CD4-positive, alpha-beta T cell treated with Interleukin-6 at 100 ng/mL for 8 hours (primary cell): ENCODE results near the gene PXDN.

ENCODE experiments used
- DNase-seq: peaks from one replicate; pipeline ENCODE4 v3.0.0-alpha.2; 2020; ENCODE audit warnings: mixed read lengths, low spot score

Gene PXDN

DNA sequence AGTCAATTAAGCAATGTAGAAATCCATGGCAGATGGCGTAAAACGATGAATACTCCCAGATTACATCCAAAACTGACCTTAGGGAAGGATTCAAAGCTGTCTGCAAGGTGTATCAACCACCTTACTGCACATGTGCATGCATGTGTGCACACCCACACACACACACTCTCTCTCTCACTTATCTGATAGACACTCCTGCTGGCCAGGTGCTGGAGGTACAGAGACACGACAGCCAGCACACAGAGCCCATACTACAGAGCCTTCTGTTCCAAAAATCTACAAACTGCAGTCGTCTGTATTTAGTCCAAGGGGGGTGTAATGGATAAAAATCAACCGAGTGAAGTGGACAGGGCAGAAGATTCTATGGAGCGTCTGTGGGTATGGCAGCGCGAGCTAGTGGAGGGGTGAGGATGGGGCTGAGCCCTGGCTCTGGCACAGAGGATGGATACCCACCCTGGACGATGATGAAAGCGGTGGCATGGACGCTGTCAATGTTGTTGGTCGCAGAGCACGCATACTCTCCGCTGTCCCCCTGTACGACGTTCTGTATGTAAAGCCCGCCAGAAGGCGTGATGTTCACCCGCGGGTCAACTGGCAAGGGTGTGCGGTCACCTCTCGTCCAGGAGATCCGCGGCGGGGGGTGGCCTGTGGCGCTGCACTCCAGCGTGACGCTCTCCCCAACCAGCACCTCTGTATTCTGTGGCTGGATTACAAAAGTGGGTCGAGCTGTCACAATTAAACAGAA is 78.4 kb downstream of the PXDN start:
- no peak for DNase-seq

DNA sequence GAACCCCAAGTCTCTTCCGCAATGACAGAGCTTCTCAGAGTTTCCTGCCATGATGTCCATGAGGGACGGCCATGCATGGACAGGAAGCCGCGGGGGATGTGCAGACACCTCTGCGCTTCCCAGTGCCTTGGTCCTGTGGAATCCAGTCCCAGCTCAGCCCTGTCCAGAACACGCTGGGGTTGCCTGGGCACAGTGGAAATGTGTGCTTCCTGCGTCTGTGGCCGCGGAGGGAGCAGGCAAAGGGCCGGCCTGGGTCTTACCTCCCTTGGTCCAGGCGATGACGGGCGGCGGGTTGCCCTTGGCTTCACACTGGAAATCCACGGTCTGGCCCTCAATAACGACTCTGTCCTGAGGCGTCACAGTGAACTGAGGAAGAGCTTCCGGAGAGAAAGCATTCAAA is 79.6 kb downstream of the PXDN start:
- DNase-seq = no peak

DNA sequence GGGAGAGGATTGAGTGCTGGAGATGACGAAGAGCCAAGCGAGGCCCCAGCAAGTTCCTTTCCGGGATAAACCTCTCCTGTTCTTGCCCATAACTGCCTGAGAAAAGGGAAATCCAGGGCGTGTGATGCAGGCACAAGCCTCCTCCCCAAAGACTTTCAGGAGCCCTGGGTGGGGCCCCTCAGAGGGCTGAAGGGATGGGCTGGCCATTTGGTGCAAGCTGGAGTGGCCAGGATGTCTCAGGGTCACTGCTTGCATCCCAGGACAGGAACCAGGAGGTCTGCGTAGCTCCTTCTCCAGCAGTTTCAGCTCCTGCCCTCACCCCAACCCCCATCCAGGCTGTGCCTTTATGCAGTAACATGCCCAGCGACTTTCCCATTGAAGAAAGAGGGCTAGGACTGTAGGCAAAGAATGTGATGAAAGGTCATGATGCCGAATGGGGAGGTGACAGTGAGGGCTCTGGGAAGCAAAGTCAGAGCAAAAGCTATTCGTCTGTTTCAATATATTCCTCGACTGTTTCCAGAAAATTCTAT is 80.2 kb downstream of the PXDN start:
- DNase-seq = no peak

DNA sequence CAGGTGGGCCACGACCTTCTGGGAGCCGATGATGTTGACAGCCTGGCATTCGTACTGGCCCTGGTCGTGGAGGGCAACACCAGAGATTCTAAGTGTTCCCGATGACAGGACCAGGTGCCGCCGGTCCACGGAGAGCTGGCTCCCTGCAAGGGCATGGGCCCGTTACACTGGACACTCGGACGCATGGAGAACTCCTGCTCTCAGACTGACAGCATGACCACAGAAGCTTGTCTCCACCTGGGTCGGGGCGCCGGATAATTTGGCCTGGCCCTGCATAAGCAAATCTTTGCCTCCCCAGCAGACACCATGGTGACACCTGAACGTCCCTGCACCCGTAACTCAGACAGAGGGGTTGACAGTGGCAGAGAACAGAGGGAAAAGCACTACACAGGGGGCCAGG is 80.7 kb downstream of the PXDN start:
- no peak for DNase-seq

DNA sequence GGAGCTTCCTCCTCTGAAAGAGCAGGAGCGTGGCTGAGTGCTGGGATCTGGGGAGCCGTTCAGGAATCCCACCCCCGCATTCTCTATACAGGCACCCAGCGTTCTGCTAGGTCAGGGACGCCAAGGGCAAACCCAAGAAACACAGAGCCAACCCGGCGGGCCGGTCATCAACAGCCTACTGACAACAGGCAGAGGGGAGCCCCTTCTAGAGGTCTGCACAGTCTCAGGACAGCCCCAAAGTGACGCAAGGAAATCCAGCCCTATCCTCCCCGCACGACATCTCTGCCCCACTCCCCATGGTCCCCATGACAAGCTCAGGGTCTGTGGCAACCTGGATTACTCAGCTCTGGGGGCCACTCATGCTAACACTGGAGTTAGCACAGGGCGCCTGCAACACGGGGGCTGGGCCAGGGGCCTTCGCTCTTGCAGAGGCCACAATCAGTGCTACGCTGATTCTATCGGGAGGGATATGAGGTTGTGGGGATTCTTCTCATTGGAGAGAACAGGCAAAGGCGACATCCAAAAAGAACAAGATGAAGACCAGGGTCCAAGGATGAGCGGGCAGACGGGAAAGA is 81.6 kb downstream of the PXDN start:
- DNase-seq = no peak

DNA sequence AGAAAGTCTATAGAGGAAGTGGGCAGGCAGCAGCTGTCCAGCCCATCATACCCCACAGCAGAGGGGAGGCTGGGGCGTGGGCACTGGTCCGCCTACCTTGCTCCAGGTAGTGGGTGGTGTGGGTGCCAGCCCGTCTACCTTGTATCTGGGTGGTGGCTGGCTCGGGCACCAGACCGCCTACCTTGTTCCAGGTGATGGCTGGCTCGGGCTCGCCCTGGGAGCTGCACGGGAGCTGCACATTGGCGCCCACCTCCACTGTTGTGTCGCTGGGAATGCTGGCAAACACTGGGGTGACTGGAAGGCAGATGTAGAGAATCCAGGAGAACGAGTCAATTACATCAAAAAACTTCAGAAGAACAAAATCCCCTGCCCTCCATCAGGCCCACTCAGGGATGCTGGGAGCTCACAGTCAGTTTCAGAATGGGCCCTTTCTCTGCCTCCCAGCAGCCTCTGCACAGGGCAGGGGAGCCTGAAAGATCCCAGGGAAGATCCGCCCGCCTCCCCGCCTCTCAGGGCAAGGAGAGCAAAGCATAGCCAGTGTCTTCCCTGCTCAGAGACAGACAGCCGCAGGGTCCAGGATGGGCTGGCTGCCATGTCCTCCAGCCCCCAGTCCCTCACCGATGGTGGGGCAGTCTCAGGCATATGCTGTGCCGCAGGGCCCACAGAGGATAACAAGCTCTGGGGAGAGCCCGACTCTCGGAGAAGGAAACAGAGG is 82.3 kb downstream of the PXDN start:
- no peak for DNase-seq

DNA sequence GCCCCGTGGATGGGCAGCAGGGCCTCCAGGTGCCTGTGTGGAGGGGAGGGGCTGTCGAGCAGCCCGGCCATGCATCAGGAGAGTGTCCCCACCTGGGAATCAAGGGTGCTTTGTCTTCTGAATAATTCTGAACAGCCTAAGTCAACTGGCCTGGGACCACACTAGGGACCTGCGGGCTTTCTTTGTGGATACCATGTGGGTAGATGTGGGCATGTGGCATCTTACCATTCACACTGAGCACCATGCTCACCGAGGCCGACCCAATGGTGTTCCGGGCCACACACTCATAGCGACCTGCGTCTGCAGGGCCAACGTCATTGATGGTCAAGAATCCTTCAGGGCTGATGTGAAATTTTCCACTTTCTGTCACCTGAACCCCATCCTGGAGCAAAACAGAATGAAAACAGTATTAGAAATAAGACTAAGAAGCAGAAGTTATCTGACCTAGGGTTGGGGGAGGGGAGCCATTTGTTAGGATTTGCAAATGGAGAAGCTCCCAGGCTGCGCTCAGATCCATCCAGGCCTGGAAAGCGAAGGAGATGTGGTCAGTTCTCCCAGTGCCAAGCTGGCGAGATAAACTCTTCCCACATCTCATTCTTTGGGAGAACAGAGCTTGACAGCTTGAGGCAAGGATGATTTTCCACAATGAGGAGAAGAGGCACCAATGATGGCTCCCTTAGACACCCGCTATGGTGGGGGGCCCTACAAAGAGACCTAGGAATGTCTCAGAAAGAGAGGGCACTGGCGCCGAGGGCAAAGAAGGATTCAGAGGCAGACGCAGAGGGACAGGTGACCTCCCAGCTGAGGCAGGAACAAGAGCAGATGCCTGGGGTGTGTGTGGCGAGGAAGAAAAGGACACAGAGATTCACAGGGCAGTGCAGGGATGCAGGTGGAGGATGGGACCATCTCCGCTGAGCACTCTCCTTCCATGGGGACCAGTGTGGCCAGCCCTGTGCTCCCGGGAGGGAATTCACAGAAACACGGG is 83.4 kb downstream of the PXDN start:
- no peak for DNase-seq

DNA sequence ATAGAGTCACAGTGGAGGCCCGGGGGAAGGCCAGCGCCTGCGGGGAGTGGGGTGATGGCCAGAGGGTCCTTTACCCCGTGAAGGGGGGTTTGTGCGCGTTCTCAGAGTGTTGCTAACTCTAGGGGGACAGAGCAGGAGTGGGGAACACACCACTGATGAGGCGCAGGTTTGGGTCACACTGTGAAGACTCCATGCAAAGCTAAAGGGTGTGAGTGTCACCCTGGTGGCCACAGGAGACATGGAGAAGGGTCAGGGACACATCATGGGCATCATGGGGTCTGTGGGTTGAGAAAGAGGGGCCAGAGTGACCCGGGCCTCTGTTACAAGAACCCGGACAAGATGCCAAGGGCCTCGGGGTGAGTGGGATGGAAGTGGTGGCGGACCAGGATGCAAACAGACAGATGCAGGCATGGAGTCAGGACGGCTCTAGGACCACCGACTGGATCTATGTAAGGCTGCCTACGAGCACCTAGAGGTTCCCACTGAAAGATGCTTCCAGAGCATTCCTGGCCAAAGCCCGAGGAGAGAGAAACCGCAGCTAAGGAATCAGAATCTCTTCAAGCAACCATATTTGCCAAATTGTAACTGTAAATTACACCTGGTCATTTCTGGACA is 84.3 kb downstream of the PXDN start:
- no peak for DNase-seq

DNA sequence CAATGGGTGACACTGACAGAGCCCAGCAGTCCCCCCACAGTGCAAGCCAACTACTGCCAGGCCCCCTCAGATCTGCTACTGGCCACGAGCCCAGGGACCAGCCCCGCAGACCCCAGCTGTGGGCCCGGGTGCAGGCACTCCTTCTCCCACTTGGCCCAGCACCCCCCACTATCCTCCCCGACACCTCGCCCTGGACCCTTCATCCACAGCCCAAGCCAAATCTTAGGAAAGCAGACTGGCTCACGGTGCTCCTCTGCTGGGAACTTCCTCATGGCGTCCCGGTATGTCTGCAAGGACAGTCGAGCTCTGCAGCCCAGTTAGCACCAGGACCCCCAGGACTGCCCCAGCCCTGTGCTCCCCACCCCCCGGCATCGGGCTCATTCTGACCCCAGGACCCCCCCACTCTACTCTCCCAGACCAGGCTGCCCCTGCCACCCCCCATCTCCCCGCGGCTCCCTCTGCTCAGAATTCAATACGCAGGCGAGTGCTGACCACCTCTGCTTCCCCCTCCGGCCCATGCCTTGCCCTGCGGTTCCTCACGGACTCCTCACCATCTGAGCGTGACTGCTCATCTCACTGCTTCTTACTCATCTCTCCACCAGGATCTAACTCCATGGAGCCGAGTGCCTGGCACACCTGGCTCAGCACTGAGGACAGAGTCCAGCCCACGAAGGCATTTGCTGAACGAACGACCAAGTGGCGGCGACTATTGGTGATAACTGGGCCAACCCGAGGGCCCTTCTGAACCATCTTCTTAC is 85.7 kb downstream of the PXDN start:
- DNase-seq = no peak

DNA sequence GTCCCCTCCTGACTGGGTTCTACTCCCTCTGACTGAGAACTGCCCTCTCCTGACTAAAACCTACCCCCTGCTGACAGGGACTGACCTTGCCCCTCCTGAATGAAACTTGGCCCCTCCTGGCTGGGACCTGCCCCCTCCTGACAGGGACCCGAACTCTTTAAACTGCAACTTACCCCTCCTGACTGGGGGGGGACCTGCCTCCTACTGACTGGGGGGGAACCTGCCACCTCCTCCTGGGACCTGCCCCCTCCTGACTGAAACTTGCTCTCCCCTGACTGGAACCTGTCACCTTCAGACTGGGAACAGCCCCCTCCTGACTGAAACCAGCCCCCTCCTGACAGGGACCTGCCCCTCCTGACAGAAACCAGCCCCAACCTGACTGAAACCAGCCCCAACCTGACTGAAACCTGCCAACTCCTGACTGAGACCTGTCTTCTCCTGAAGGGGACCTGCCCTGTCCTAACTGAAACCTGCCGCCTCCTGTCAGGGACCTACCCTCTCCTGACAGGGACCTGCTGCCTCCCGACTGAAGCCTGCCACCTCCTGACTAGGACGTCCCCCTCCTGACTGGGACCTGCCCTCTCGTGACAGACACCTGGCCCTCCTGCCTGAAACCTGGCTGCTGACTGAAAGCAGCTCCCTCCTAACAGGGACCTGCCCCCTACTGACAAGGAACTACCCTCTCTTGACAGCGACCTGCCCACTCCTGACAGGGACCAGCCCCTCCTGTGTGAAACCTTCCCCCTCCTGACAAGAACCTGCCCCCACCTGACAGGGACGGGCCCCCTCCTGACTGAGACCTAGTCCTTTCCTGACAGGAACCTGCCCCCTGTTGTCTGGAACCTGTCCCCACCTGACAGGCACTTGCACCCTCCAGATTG is 87.1 kb downstream of the PXDN start:
- no peak for DNase-seq

DNA sequence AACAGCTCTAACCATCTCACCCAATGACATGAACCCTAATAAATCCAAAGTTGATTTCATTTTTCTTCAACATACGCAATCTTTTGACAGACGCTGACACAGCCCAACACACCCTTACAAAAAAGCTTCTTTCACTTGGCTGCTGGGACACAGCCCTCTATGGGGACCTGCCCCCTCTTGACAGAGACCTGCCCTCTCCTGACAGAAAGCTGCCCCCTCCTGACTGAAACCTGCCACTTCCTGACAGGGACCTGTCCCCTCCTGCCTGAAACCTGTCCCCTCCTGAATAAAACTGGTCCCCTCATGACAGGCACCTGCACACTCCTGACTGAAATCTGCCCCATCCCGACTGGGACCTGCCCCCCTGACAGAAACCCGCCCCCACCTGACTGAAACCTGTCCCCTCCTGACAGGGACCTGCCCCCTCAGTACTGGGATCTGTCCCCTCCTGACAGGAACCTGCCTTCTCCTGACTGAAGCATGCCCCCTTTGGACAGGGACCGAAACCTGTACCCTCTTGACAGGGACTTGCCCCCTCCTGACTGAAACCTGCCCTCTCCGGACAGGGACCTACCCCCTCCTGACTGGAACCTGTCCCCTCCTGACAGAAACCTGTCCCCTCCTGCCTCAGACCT is 87.9 kb downstream of the PXDN start:
- DNase-seq = no peak

DNA sequence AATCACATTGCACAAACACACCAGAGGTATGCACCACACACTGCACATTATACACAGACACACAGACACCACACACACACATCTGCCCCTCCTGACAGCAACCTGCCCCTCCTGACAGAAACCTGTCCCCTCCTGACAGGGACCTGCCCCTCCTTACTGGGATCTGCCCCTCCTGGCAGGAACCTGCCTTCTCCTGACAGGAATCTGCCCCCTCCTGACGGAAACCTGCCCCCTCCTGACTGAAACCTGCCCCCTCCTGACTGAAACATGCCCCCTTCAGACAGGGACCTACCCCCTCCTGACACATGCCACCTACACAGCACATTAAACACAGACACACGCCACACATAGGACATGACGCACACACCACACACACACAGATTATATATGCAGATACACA is 88.9 kb downstream of the PXDN start:
- DNase-seq = no peak

DNA sequence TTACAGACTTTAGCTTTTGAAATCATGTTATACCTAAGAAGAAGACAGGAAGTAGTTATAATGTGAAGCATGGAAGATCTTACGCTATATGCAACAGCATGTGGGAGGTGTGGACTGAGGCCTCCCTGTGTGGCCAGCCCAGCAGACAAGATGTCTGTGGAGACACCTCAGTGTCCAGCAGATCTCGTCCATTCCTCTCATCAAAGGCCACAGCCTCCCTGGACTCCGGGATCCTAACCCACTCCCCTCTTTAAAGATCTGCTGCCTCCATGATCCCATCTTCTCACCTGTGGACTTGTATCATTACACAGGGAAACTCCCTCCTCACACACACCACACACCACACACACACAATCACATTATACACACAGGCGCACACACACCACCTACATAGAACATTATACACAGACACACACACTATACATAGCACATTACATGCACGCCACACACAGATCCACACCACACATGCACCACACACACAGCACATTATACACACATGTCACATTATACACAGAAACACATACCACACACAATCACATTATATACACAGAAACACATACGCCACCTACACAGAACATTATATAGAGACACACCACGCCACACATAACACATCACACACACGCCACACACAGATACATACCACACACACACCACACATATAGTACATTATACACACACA is 89.5 kb downstream of the PXDN start:
- no peak for DNase-seq

DNA sequence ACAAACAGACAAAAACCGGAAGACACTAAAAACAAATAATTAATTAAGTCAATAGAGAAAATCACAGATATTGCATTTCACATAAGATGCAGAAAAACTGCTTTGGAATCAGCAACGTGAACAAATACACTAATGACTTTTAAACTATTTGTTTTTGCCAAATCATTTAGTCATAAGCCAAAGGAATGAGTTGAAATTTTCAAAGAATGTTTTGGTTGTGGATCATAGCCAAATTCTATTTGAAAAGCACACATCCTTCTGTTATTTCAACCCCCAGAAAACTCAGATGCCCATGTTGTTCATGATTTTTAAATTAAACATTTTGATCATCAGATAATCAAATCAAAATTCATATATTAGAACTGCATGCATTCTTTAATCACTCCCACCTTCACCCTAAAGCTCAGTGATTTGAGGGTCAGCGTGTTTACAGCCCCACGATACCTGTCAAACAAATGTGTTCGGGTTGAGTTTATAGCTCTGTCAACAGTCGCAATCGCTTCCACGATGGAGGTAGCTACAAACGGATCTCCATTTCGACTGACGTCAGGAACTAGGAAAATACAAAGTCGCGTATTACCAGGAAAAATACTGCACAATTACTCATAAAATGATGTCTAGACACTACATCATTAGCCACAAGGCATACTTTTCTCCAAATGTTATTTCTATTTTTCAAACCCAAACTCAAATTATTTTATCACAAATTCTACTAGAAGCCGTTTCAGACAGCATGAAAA is 90.2 kb downstream of the PXDN start:
- no peak for DNase-seq

DNA sequence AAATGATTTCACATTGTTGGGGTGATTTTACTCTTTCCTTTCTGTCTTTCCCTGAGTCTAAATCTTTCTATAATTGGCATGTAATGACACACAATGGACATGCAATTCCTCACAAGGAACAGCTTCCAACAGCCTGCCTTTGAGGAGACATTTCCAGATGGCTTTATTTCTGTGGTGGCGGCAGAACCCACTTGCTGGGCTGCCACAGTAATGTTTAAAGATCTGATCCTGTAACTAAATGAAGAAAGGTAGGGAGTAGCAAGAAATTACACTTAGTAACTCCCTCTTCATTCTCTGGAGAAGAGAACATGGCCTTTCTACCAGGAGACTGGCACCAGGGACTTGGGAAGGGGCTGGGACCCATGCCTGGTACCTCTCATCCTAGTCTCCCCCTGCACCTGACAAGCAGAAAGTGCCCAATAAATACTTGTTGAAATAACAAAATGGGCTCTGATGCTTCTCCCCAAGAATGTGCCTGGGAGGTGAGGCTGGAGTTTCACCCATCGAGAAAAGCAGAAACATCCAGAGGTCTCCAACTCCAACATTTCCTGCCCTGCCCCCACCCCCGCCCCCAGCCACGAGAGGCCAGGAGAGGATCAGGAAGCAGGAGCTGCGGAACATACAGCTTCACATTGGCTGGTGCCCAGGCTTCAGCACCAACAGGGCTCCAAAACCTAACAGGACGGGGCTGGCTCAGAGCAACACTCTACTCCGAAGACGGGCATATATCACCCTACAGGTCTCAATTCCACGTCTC is 92.1 kb downstream of the PXDN start:
- no peak for DNase-seq

DNA sequence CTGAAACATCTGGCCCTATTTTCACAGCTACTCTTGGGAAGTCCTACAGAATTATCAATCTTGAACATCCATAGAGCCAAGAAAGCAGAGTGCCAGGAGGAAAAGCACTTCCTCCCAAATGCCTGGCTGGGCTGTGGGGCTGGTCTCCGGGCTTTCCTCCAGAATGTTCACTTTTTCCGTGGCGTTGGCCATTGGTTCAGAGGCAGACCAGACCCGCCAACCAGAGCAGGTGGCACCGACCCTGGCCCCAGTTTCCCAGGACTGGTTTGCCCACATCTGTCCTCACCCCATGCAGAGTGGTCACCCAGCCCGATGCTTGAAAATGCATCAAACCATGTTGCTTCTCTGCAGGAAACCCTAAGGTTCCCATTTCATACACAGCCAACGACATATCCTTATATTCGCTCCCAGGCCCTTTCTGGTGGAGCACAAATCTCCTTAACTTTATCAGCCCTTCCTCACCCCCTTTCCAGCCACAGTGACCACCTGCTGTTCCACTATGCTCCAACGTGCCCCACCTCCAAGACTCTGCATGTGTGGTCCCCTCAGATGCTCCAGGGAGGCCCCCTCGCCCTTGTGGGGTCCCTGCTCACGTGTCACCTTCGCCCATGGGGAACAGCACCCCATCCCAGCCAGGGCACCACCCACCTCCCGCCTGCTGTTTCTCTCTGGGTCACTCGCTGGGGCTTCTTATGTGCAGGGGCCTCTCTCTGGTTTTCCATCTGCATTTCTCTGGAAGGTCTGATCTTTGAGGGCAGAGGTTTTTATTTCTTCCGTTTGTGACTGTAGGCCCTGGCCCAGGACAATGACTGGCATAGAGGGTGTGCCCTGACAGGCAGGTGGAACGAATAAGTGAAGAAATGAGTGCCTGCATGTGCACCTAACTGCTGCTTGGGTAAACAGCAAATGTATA is 92.9 kb downstream of the PXDN start:
- no peak for DNase-seq
